GM23338 (cell line): ENCODE data around the gene SLC40A1. TPM values are rescaled to one million over a fixed set of nuclear protein-coding genes. Genes with fewer than 3 reads are reported as not detected.

Source experiments
- CREB1 ChIP-seq: fragments of 250-450 bp; sonication (Bioruptor Pico); IDR thresholded peaks from 2 replicates; pipeline ENCODE4 v1.5.0; 2020; ENCODE audit warnings: low read depth, mild to moderate bottlenecking, moderate library complexity
- EZH2 ChIP-seq: fragments of 200-600 bp; sonication (generic); IDR thresholded peaks from one replicate; pipeline ENCODE4 v1.8.0; 2017; ENCODE audit warnings: antibody characterized with exemption, mild to moderate bottlenecking, low read depth; ENCODE audit not compliant: unreplicated experiment
- EZH2phosphoT487 ChIP-seq: fragments of 200-600 bp; sonication (generic); IDR thresholded peaks from one replicate; pipeline ENCODE4 v1.8.1; 2018; ENCODE audit warnings: antibody characterized with exemption; ENCODE audit not compliant: unreplicated experiment
- JUNB ChIP-seq: IDR thresholded peaks from one replicate; pipeline ENCODE4 v1.6.1; 2016; ENCODE audit warnings: antibody characterized with exemption; ENCODE audit not compliant: unreplicated experiment
- POLR2AphosphoS5 ChIP-seq: IDR thresholded peaks from 2 replicates; pipeline ENCODE4 v1.6.1; 2016; ENCODE audit warnings: antibody characterized with exemption, low read depth
- STAT1 ChIP-seq: IDR thresholded peaks from one replicate; pipeline ENCODE4 v1.6.1; 2016; ENCODE audit warnings: antibody characterized with exemption; ENCODE audit not compliant: unreplicated experiment
- ZNF114 ChIP-seq: fragments of 250-450 bp; sonication (Bioruptor Pico); IDR thresholded peaks from 2 replicates; pipeline ENCODE4 v1.5.0; 2020; ENCODE audit warnings: mild to moderate bottlenecking, moderate library complexity
- ZNF331 ChIP-seq: fragments of 250-450 bp; sonication (Bioruptor Pico); IDR thresholded peaks from 2 replicates; pipeline ENCODE4 v1.5.0; 2020; ENCODE audit warnings: low read depth, mild to moderate bottlenecking, moderate library complexity
- polyA plus RNA-seq: library from polyadenylated mRNA; unstranded; fragments of >200 nt; fragmentation: Nextera tagmentation; extraction: Ambion mirVana; gene quantifications from 2 replicates; pipeline ENCODE4 v1.2.1, GENCODE V29; 2016
- total RNA-seq: library from RNA; depleted of rRNA; stranded (reverse); fragments of >200 nt; shearing (Covaris generic); gene quantifications from 2 replicates; pipeline ENCODE4 v1.2.3, GENCODE V29; 2014; rRNA removed
- TF ChIP-seq, protein P1 (sequence below), 2 experiments: fragments of 200-600 bp in 1 of 2; sonication (generic) in 1 of 2; conservative IDR thresholded peaks; 2 replicates each; pipeline versions ENCODE4 v1.5.1 to v1.6.1; 2016 to 2017; ENCODE audit warnings: antibody characterized with exemption in 2 of 2, low read depth in 2 of 2, mild to moderate bottlenecking in 2 of 2, moderate library complexity in 1 of 2
- TF ChIP-seq, protein P2 (sequence below): IDR thresholded peaks from 2 replicates; pipeline ENCODE4 v1.6.1; 2016; ENCODE audit warnings: antibody characterized with exemption

Gene SLC40A1
- total and polyA plus RNA-seq, 2 experiments from 2014 or later, result 0.08 TPM; not detected in 1

DNA sequence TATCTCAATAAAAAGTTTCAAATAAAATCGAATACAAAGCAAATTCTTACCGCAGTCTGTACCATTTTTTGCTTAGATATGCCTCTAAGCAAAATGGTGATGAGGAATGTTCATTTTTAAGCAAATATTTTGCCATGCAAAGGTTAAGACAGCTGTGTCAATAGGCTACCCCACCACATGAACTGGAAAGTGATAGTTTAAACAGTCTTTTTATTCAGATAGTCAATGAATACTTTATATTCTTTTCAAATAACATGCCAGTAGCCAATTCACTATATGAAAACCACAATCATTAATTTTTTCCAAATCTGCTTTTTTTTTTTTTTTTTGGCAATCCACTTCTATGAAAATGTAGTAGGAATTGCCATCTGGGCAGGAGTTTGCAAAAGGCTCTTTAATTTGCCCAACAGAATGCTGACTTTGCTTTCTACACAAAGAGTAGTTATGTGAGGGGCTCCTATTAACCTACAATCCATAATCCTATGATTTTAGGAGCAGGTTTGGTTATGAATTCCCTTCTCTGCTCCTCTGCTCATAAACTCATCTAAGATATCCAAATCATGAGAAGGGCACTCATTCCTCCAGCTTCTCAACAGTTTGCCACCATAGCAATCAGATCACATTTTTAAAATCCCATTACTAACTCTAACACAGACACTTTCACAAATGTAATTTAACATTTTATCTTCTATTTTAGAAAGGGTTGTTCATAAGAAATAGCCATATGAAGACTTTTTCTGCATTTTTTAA lies 69.2 kb downstream of the SLC40A1 start (continued):
- TF ChIP-seq, protein P1, sequence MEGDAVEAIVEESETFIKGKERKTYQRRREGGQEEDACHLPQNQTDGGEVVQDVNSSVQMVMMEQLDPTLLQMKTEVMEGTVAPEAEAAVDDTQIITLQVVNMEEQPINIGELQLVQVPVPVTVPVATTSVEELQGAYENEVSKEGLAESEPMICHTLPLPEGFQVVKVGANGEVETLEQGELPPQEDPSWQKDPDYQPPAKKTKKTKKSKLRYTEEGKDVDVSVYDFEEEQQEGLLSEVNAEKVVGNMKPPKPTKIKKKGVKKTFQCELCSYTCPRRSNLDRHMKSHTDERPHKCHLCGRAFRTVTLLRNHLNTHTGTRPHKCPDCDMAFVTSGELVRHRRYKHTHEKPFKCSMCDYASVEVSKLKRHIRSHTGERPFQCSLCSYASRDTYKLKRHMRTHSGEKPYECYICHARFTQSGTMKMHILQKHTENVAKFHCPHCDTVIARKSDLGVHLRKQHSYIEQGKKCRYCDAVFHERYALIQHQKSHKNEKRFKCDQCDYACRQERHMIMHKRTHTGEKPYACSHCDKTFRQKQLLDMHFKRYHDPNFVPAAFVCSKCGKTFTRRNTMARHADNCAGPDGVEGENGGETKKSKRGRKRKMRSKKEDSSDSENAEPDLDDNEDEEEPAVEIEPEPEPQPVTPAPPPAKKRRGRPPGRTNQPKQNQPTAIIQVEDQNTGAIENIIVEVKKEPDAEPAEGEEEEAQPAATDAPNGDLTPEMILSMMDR (conservative IDR thresholded peaks at IDR 0.05; ENCODE audit: low read depth in 2 of 2), result no peak
- no peak for TF ChIP-seq ZNF331 (CRISPR knock-in tag)
- no peak for TF ChIP-seq ZNF114 (CRISPR knock-in tag)
- no peak for TF ChIP-seq POLR2AphosphoS5
- no peak for TF ChIP-seq EZH2phosphoT487
- TF ChIP-seq, protein P2, sequence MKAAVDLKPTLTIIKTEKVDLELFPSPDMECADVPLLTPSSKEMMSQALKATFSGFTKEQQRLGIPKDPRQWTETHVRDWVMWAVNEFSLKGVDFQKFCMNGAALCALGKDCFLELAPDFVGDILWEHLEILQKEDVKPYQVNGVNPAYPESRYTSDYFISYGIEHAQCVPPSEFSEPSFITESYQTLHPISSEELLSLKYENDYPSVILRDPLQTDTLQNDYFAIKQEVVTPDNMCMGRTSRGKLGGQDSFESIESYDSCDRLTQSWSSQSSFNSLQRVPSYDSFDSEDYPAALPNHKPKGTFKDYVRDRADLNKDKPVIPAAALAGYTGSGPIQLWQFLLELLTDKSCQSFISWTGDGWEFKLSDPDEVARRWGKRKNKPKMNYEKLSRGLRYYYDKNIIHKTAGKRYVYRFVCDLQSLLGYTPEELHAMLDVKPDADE, result no peak
- TF ChIP-seq EZH2, result no peak
- TF ChIP-seq CREB1 (CRISPR knock-in tag), result no peak
- no peak for TF ChIP-seq JUNB
- no peak for TF ChIP-seq STAT1

Other genes with a start within 250 kb of the SLC40A1 start
- gene WDR75, start 139.3 kb downstream of the SLC40A1 start, total RNA-seq, result 77.4 and 80.9 TPM in 2 replicates
- gene WDR75, start 139.3 kb downstream of the SLC40A1 start, polyA plus RNA-seq, result 47.9 and 57.2 TPM in 2 replicates
- 49.7 and 54.6 TPM in 2 replicates for gene ASNSD1, start 80.7 kb upstream of the SLC40A1 start, total RNA-seq
- 38.4 and 40.7 TPM in 2 replicates for gene ASNSD1, start 80.7 kb upstream of the SLC40A1 start, polyA plus RNA-seq
- gene ANKAR, start 93.9 kb upstream of the SLC40A1 start, total RNA-seq, result 3.0 and 4.5 TPM in 2 replicates
- 4.4 and 5.0 TPM in 2 replicates for gene ANKAR, start 93.9 kb upstream of the SLC40A1 start, polyA plus RNA-seq
- 19.9 and 23.1 TPM in 2 replicates for gene OSGEPL1, start 182.0 kb upstream of the SLC40A1 start, total RNA-seq
- 18.0 and 19.6 TPM in 2 replicates for gene OSGEPL1, start 182.0 kb upstream of the SLC40A1 start, polyA plus RNA-seq
- gene ORMDL1, start 203.6 kb upstream of the SLC40A1 start, total RNA-seq, result 49.0 and 50.5 TPM in 2 replicates
- gene ORMDL1, start 203.6 kb upstream of the SLC40A1 start, polyA plus RNA-seq, result 78.4 and 84.2 TPM in 2 replicates
- gene PMS1, start 203.7 kb upstream of the SLC40A1 start, total RNA-seq, result 53.7 and 57.6 TPM in 2 replicates
- gene PMS1, start 203.7 kb upstream of the SLC40A1 start, polyA plus RNA-seq, result 64.1 and 71.6 TPM in 2 replicates